ENCODE measurements around the gene ACE.

GRCh38 chr17:63498626-63499195 lies 21.9 kb downstream of the ACE start:
- TF ChIP-seq YY1 (IDR thresholded peaks at IDR 0.05; ENCODE audit: insufficient read depth, insufficient read length): no peak
- no peak for TF ChIP-seq ZNF274 (IDR thresholded peaks at IDR 0.05; ENCODE audit: low read depth, low read length)
